Stomach (tissue), 9 donors: Measurements from ENCODE around the gene DRAP1. TPM values are rescaled to one million over a fixed set of nuclear protein-coding genes. Genes with fewer than 3 reads are reported as not detected.

ENCODE experiments used
- DNase-seq, 2 donors: peaks; one replicate each; pipeline versions ENCODE4 v3.0.0 to v3.0.0-alpha.2; 2013 to 2019
- H3K27ac ChIP-seq, 5 donors: fragments of 200-600 bp in 4 of 5; sonication (generic) in 4 of 5; one replicate each; pipeline ENCODE4 v1.5.1; 2013 to 2019; ENCODE audit warnings: mild to moderate bottlenecking in 1 of 5, moderate library complexity in 1 of 5
- H3K27me3 ChIP-seq, 3 donors: fragments of 200-600 bp; sonication (generic); one replicate each; pipeline ENCODE4 v1.5.1; 2017 to 2019; ENCODE audit warnings: mixed run types in 1 of 3
- H3K36me3 ChIP-seq, 4 donors: fragments of 200-600 bp; sonication (generic); 1 replicate in 3 of 4; 2 replicates in 1 of 4; pipeline ENCODE4 v1.5.1; 2016 to 2019
- H3K4me1 ChIP-seq, 4 donors: fragments of 200-600 bp; sonication (generic); one replicate each; pipeline ENCODE4 v1.5.1; 2016 to 2019
- H3K4me3 ChIP-seq, 4 donors: fragments of 200-600 bp; sonication (generic) in 3 of 4; one replicate each; pipeline ENCODE4 v1.5.1; 2016 to 2019; ENCODE audit warnings: mild to moderate bottlenecking in 1 of 4
- H3K9me3 ChIP-seq, 4 donors: fragments of 200-600 bp; sonication (generic); one replicate each; pipeline ENCODE4 v1.5.1; 2016 to 2019
- CTCF ChIP-seq, 7 experiments: fragments of 450-650 bp in 4 of 7; fragments of 200-600 bp in 3 of 7; sonication (generic) in 3 of 7; IDR thresholded peaks; one replicate each; pipeline ENCODE4 v1.5.1; 2016 to 2019; ENCODE audit warnings: antibody characterized with exemption in 7 of 7, control low read depth in 2 of 7, mild to moderate bottlenecking in 1 of 7
- EP300 ChIP-seq: sonication (generic); formaldehyde crosslinking; IDR thresholded peaks from one replicate; pipeline ENCODE4 v1.6.1; 2017; ENCODE audit warnings: antibody characterized with exemption
- POLR2A ChIP-seq, 4 donors: fragments of 450-650 bp; IDR thresholded peaks; one replicate each; pipeline ENCODE4 v1.6.1; 2016; ENCODE audit warnings: antibody characterized with exemption in 4 of 4, control low read depth in 2 of 4, mild to moderate bottlenecking in 1 of 4, moderate library complexity in 1 of 4
- POLR2AphosphoS5 ChIP-seq, 3 donors: sonication (generic); formaldehyde crosslinking; IDR thresholded peaks; one replicate each; pipeline ENCODE4 v1.6.1; 2016; ENCODE audit warnings: antibody characterized with exemption in 3 of 3
- WGBS, 5 donors: extraction: QIAGEN DNeasy Blood & Tissue Kit in 3 of 5; methylation state at CpG; one replicate each; pipeline versions ENCODE4 v1.1.5 to v1.1.7; 2013 to 2018; 5-methylcytosine and 5-hydroxymethylcytosine counted together
- intact Hi-C: fragments of 100-400 bp; cut with DNase I; formaldehyde crosslinking; loops from one replicate; pipeline ENCODE4 v1.15.1; 2023; ENCODE audit warnings: low total_unique reads
- polyA plus RNA-seq, 3 donors: library from polyadenylated mRNA; stranded (reverse); fragments of 200-250 nt; gene quantifications; one replicate each; pipeline ENCODE4 v1.2.3, GENCODE V29; 2013
- total RNA-seq, 5 donors: library from RNA; depleted of rRNA; stranded (reverse); fragments of >200 nt; gene quantifications; one replicate each; pipeline versions ENCODE4 v1.1.0 to v1.2.3, GENCODE V29; 2014 to 2016
- donor health status: healthy with polysubstance abuse.
- donor health status: Bipolar disorder and iron deficiency.
- donor health status: healthy.

DRAP1 gene
- total and polyA plus RNA-seq, 8 donors: 13.3 to 133 (median 64.0) TPM

- Histone ChIP-seq H3K4me1 (peaks cover 11 to 46% (median 19%) of the 10 kb centered on the region in 4 donors), H3K27ac (peak within 1 kb of the TSS; percentile 40 to 86 (median 83)), H3K27me3 (peaks cover 0 to 11% (median 10%) of the 10 kb centered on the region in 3 donors), H3K9me3 (no peaks in the 10 kb centered on the region), H3K36me3 (peaks cover 0 to 7% (median 0%) of the 10 kb centered on the region in 4 donors), H3K4me3 (peak within 1 kb of the TSS; percentile 57 to 66 (median 62))
- 1 to 3% (median 1%) methylated on average over 37 to 80 of the region's 80 CpGs for WGBS, 5 donors
- peak; percentile 96 to 97 for DNase-seq
- intact Hi-C loops: no loop called here
- peak; percentile 57 to 92 (median 89) for TF ChIP-seq POLR2AphosphoS5 (IDR thresholded peaks at IDR 0.05)
- TF ChIP-seq EP300: no peak
- no peak for TF ChIP-seq CTCF (IDR thresholded peaks at IDR 0.05)
- TF ChIP-seq POLR2A (IDR thresholded peaks at IDR 0.05): peak in 1 of 4 donors; percentile 35
Observed at GRCh38 chr11:65900125-65900898, 18.9 kb upstream of the DRAP1 start, which contains the start of gene FOSL1. FOSL1 (minus strand) TSS chr11:65900388; CDS start chr11:65900339, 49 bp downstream.

- H3K4me3 ChIP-seq: peak overlapping the region; percentile 57 to 66 (median 62)
- WGBS, 5 donors: 62 to 71% (median 66%) methylated on average over 11 of the region's 11 CpGs
- no peaks in the 10 kb centered on the region for H3K9me3 ChIP-seq
- TF ChIP-seq POLR2AphosphoS5 (IDR thresholded peaks at IDR 0.05): no peak
- TF ChIP-seq EP300: no peak
- no peak for TF ChIP-seq POLR2A (IDR thresholded peaks at IDR 0.05)
- TF ChIP-seq CTCF (IDR thresholded peaks at IDR 0.05): no peak
- intact Hi-C loops: no loop called here
- peak overlapping the region; percentile 40 to 86 (median 83) for H3K27ac ChIP-seq
- H3K27me3 ChIP-seq: peaks cover 0 to 11% (median 10%) of the 10 kb centered on the region in 3 donors
- no peak for DNase-seq
- H3K36me3 ChIP-seq: peaks cover 0 to 7% (median 0%) of the 10 kb centered on the region in 4 donors
- H3K4me1 ChIP-seq: peaks cover 11 to 46% (median 19%) of the 10 kb centered on the region in 4 donors
Observed at GRCh38 chr11:65900899-65901180, 18.4 kb upstream of the DRAP1 start.

- Histone ChIP-seq H3K4me1 (peaks cover 11 to 34% (median 19%) of the 10 kb centered on the region in 4 donors), H3K36me3 (no peaks in the 10 kb centered on the region), H3K4me3 (no peak overlapping the region), H3K27ac (no peak overlapping the region), H3K27me3 (peaks cover 0 to 11% (median 10%) of the 10 kb centered on the region in 3 donors), H3K9me3 (no peaks in the 10 kb centered on the region)
- 0 to 31% (median 22%) methylated on average over 1 to 5 of the region's 5 CpGs for WGBS, 5 donors
- DNase-seq: no peak
- intact Hi-C loops: no loop called here
- no peak for TF ChIP-seq CTCF (IDR thresholded peaks at IDR 0.05)
- no peak for TF ChIP-seq EP300
- no peak for TF ChIP-seq POLR2A (IDR thresholded peaks at IDR 0.05)
- TF ChIP-seq POLR2AphosphoS5 (IDR thresholded peaks at IDR 0.05): no peak
Observed at GRCh38 chr11:65903068-65903481, 16.2 kb upstream of the DRAP1 start.

DNA sequence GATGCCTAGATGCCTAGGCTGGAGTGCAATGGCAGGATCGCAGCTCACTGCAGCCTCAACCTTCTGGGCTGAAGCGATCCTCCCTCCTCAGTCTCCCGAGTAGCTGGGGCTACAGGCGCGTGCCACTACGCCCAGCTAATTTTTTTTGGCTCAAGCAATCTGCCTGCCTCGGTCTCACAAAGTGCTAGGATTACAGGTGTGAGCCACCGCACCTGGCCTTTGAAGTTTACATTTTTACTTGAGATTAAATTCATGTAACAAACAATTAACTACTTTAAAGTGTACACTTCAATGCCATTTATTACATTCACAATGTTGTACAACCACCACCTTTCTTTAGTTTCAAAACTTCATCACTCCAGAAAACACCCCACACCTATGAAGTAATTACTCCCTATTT is 15.5 kb upstream of the DRAP1 start:
- intact Hi-C loops: no loop called here
- Histone ChIP-seq H3K9me3 (no peaks in the 10 kb centered on the region), H3K36me3 (no peaks in the 10 kb centered on the region), H3K27ac (no peak overlapping the region), H3K4me3 (no peak overlapping the region), H3K27me3 (peaks cover 0 to 11% (median 10%) of the 10 kb centered on the region in 3 donors), H3K4me1 (peaks cover 11 to 28% (median 17%) of the 10 kb centered on the region in 4 donors)
- 62 to 73% (median 66%) methylated on average over 8 of the region's 8 CpGs for WGBS, 5 donors
- no peak for DNase-seq
- no peak for TF ChIP-seq POLR2A (IDR thresholded peaks at IDR 0.05)
- no peak for TF ChIP-seq CTCF (IDR thresholded peaks at IDR 0.05)
- TF ChIP-seq POLR2AphosphoS5 (IDR thresholded peaks at IDR 0.05): no peak
- no peak for TF ChIP-seq EP300
